Neuronal stem cell (in vitro differentiated cells): ENCODE results near the gene MUC5B.

ENCODE experiments used
- DNase-seq: peaks from one replicate; pipeline ENCODE4 v3.0.0-alpha.2; 2013; ENCODE audit warnings: low spot score
- H2AFZ ChIP-seq: one replicate; pipeline ENCODE4 v1.6.1; 2013; ENCODE audit warnings: mild to moderate bottlenecking, low read length, inconsistent platforms
- H2AK5ac ChIP-seq: 2 replicates; pipeline ENCODE4 v1.6.1; 2013; ENCODE audit warnings: low read depth, mild to moderate bottlenecking, inconsistent platforms, low read length, moderate library complexity, mixed read lengths
- H2BK120ac ChIP-seq: 2 replicates; pipeline ENCODE4 v1.6.1; 2013; ENCODE audit warnings: low read depth, mild to moderate bottlenecking, inconsistent platforms, low read length, moderate library complexity, mixed read lengths
- H2BK12ac ChIP-seq: one replicate; pipeline ENCODE4 v1.6.1; 2013; ENCODE audit warnings: low read length, inconsistent platforms
- H2BK15ac ChIP-seq: 2 replicates; pipeline ENCODE4 v1.6.1; 2013; ENCODE audit warnings: mild to moderate bottlenecking, low read length, inconsistent platforms, mixed read lengths
- H2BK5ac ChIP-seq: one replicate; pipeline ENCODE4 v1.6.1; 2013; ENCODE audit warnings: inconsistent platforms, mild to moderate bottlenecking, low read length, moderate library complexity
- H3K14ac ChIP-seq: one replicate; pipeline ENCODE4 v1.6.1; 2013; ENCODE audit warnings: low read length, inconsistent platforms
- H3K18ac ChIP-seq: 2 replicates; pipeline ENCODE4 v1.6.1; 2013; ENCODE audit warnings: low read length, inconsistent platforms
- H3K23ac ChIP-seq: 2 replicates; pipeline ENCODE4 v1.6.1; 2013; ENCODE audit warnings: low read depth, mild to moderate bottlenecking, mixed read lengths, low read length, inconsistent platforms; ENCODE audit not compliant: poor library complexity
- H3K27ac ChIP-seq: replicated peaks from 3 replicates; pipeline ENCODE4 v1.5.1; 2013; ENCODE audit warnings: low read length, inconsistent platforms
- H3K27me3 ChIP-seq, 3 experiments: 2 replicates each; pipeline ENCODE4 v1.6.1; 2013; ENCODE audit warnings: low read length in 3 of 3, mild to moderate bottlenecking in 2 of 3, inconsistent platforms in 1 of 3, low read depth in 1 of 3, mixed read lengths in 1 of 3, moderate library complexity in 1 of 3; ENCODE audit not compliant: control insufficient read depth in 3 of 3, insufficient read depth in 3 of 3
- H3K36me3 ChIP-seq, 2 donors: replicated peaks in 1 of 2; 2 replicates each; pipeline ENCODE4 v1.6.1; 2013; ENCODE audit warnings: low read length in 2 of 2; ENCODE audit not compliant: control insufficient read depth in 2 of 2, insufficient read depth in 2 of 2
- H3K4ac ChIP-seq: 2 replicates; pipeline ENCODE4 v1.6.1; 2013; ENCODE audit warnings: inconsistent platforms, mild to moderate bottlenecking, low read length, moderate library complexity
- H3K4me1 ChIP-seq, 2 donors: 1 replicate in 1 of 2; 2 replicates in 1 of 2; pipeline ENCODE4 v1.6.1; 2013; ENCODE audit warnings: low read length in 2 of 2, low read depth in 1 of 2; ENCODE audit not compliant: control insufficient read depth in 2 of 2, insufficient read depth in 1 of 2
- H3K4me2 ChIP-seq: one replicate; pipeline ENCODE4 v1.6.1; 2013; ENCODE audit warnings: mild to moderate bottlenecking, low read length, inconsistent platforms; ENCODE audit not compliant: insufficient read depth, poor library complexity, severe bottlenecking
- H3K4me3 ChIP-seq, 2 donors: 2 replicates each; pipeline ENCODE4 v1.5.1; 2013; ENCODE audit warnings: low read length in 2 of 2, mild to moderate bottlenecking in 2 of 2, inconsistent platforms in 1 of 2, moderate library complexity in 1 of 2
- H3K79me1 ChIP-seq: one replicate; pipeline ENCODE4 v1.6.1; 2013; ENCODE audit warnings: low read depth, mild to moderate bottlenecking, inconsistent platforms, low read length, moderate library complexity
- H3K9ac ChIP-seq: one replicate; pipeline ENCODE4 v1.6.1; 2013; ENCODE audit warnings: mild to moderate bottlenecking, low read depth, low read length, inconsistent platforms; ENCODE audit not compliant: poor library complexity
- H3K9me3 ChIP-seq, 2 donors: replicated peaks in 1 of 2; 2 replicates each; pipeline versions ENCODE3 to v1.6.1; 2013; ENCODE audit warnings: low read length in 2 of 2, mild to moderate bottlenecking in 2 of 2, inconsistent platforms in 1 of 2, low read depth in 1 of 2, mixed read lengths in 1 of 2, moderate library complexity in 1 of 2; ENCODE audit not compliant: control insufficient read depth in 2 of 2, insufficient read depth in 1 of 2
- H4K8ac ChIP-seq: one replicate; pipeline ENCODE4 v1.6.1; 2013; ENCODE audit warnings: low read depth, mild to moderate bottlenecking, inconsistent platforms, low read length, moderate library complexity
- H4K91ac ChIP-seq: one replicate; pipeline ENCODE4 v1.6.1; 2013; ENCODE audit warnings: low read length, low read depth, mild to moderate bottlenecking, inconsistent platforms; ENCODE audit not compliant: poor library complexity
- WGBS, 2 donors: extraction: QIAGEN DNeasy Blood & Tissue Kit; methylation state at CpG; one replicate each; pipeline ENCODE4 v1.1.7; 2013; ENCODE audit warnings: missing lambda C conversion rate in 2 of 2, mixed read lengths in 1 of 2; ENCODE audit not compliant: insufficient read length in 2 of 2, insufficient replicate concordance in 1 of 2; ENCODE audit errors: extremely low coverage in 2 of 2; 5-methylcytosine and 5-hydroxymethylcytosine counted together

Gene MUC5B

DNA sequence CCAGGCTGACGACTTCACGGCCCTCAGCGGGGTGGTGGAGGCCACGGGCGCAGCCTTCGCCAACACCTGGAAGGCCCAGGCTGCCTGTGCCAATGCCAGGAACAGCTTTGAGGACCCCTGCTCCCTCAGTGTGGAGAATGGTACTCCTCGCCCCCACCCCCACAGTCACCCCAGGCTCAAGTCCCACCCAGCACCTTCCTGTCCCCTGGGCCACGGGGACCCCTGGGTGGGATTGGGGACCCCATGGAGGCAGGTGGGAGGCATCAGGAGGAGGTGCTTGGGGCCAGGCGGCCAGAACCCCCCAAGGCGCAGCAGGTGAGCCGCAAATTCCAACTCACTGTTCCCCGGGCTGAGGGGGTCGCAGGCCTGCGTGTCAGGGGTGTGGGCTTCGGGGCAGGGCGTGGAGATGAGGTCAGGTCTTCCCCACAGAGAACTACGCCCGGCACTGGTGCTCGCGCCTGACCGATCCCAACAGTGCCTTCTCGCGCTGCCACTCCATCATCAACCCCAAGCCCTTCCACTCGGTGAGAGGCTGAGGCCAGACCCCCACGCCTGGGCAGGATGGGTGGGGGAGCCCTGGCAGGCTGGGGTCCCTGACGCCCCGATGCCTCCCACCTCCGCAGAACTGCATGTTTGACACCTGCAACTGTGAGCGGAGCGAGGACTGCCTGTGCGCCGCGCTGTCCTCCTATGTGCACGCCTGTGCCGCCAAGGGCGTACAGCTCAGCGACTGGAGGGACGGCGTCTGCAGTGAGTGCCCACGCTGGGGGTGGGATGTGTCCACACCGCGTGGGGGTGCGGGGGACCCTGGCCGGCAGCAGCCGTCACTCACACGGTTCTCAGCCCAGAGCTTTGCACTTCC, 9.4 kb downstream of the MUC5B start:
- H4K8ac ChIP-seq = no peak overlapping the region
- no peak overlapping the region for H2BK5ac ChIP-seq
- H3K79me1 ChIP-seq = no peaks in the 10 kb centered on the region
- H3K27me3 ChIP-seq = peaks cover 0 to 6% (median 0%) of the 10 kb centered on the region in 3 experiments
- no peak overlapping the region for H4K91ac ChIP-seq
- peak overlapping the region; percentile 97 for H3K14ac ChIP-seq
- peak overlapping the region; percentile 90 for H2AK5ac ChIP-seq
- no peak overlapping the region for H2BK15ac ChIP-seq
- no peak overlapping the region for H2BK12ac ChIP-seq
- no peak for DNase-seq
- no peak overlapping the region for H2AFZ ChIP-seq
- H2BK120ac ChIP-seq = no peak overlapping the region
- H3K23ac ChIP-seq = peak overlapping the region; percentile 80
- H3K27ac ChIP-seq = no peak overlapping the region
- no peak overlapping the region for H3K4me2 ChIP-seq
- H3K4me3 ChIP-seq = no peak overlapping the region
- peak overlapping the region; percentile 21 for H3K9ac ChIP-seq
- H3K36me3 ChIP-seq = no peaks in the 10 kb centered on the region
- no peaks in the 10 kb centered on the region for H3K9me3 ChIP-seq
- peak overlapping the region; percentile 53 for H3K4ac ChIP-seq
- peak overlapping the region; percentile 38 for H3K18ac ChIP-seq
- WGBS, 2 donors = no CpG with 5 or more reads among the region's 46 CpGs
- no peaks in the 10 kb centered on the region for H3K4me1 ChIP-seq

- H2BK15ac ChIP-seq = no peak overlapping the region
- DNase-seq = no peak
- peak overlapping the region; percentile 90 for H2AK5ac ChIP-seq
- no peak overlapping the region for H2AFZ ChIP-seq
- no peak overlapping the region for H3K27ac ChIP-seq
- H3K4me1 ChIP-seq = no peaks in the 10 kb centered on the region
- H4K8ac ChIP-seq = no peak overlapping the region
- no peak overlapping the region for H3K4me2 ChIP-seq
- no peaks in the 10 kb centered on the region for H3K79me1 ChIP-seq
- H2BK5ac ChIP-seq = no peak overlapping the region
- peak overlapping the region; percentile 44 for H3K9ac ChIP-seq
- peak overlapping the region; percentile 80 for H3K23ac ChIP-seq
- no peak overlapping the region for H4K91ac ChIP-seq
- peak overlapping the region; percentile 76 for H3K18ac ChIP-seq
- no peaks in the 10 kb centered on the region for H3K36me3 ChIP-seq
- H3K14ac ChIP-seq = peak overlapping the region; percentile 97
- H3K9me3 ChIP-seq = no peaks in the 10 kb centered on the region
- H3K4me3 ChIP-seq = no peak overlapping the region
- peaks cover 0 to 7% (median 0%) of the 10 kb centered on the region in 3 experiments for H3K27me3 ChIP-seq
- no peak overlapping the region for H2BK120ac ChIP-seq
- no CpG with 5 or more reads among the region's 30 CpGs for WGBS, 2 donors
- peak overlapping the region; percentile 53 for H3K4ac ChIP-seq
- peak overlapping the region; percentile 84 for H2BK12ac ChIP-seq
These were observed 10.0 kb downstream of the MUC5B start for GRCh38 chr11:1232883-1233321.

GRCh38 chr11:1233351-1234053, 10.6 kb downstream of the MUC5B start:
- no peak overlapping the region for H3K4ac ChIP-seq
- H4K8ac ChIP-seq = no peak overlapping the region
- no peak overlapping the region for H4K91ac ChIP-seq
- no peak overlapping the region for H2BK15ac ChIP-seq
- H3K18ac ChIP-seq = peak overlapping the region; percentile 38
- H3K9ac ChIP-seq = no peak overlapping the region
- H2AK5ac ChIP-seq = peak overlapping the region; percentile 28
- no peaks in the 10 kb centered on the region for H3K4me1 ChIP-seq
- no peak overlapping the region for H3K27ac ChIP-seq
- H2BK5ac ChIP-seq = no peak overlapping the region
- no peak for DNase-seq
- H3K14ac ChIP-seq = no peak overlapping the region
- no CpG with 5 or more reads among the region's 21 CpGs for WGBS, 2 donors
- H3K4me2 ChIP-seq = no peak overlapping the region
- H3K36me3 ChIP-seq = no peaks in the 10 kb centered on the region
- H3K4me3 ChIP-seq = no peak overlapping the region
- H3K79me1 ChIP-seq = no peaks in the 10 kb centered on the region
- no peak overlapping the region for H3K23ac ChIP-seq
- H3K27me3 ChIP-seq = peaks cover 0 to 10% (median 0%) of the 10 kb centered on the region in 3 experiments
- no peaks in the 10 kb centered on the region for H3K9me3 ChIP-seq
- no peak overlapping the region for H2BK12ac ChIP-seq
- H2AFZ ChIP-seq = no peak overlapping the region
- H2BK120ac ChIP-seq = no peak overlapping the region
